ENCODE measurements around the gene ZC3H7B. TPM values are rescaled to one million over a fixed set of nuclear protein-coding genes. Genes with fewer than 3 reads are reported as not detected.

ZC3H7B gene
- total RNA-seq, 2 donors from 2014 or later, result 56.7 to 79.1 TPM

- Histone ChIP-seq H3K36me3 (no peaks in the 10 kb centered on the region), H3K27me3 (replicated peaks; ENCODE audit: insufficient read depth) (no peaks in the 10 kb centered on the region), H3K9me3 (no peaks in the 10 kb centered on the region), H3K4me1 (replicated peaks) (peaks cover 5% of the 10 kb centered on the region), H3K27ac (no peak overlapping the region), H3K4me3 (no peak overlapping the region)
- intact Hi-C loops (cut with DNase I), result no loop called here
- no peak for TF ChIP-seq POLR2AphosphoS5 (IDR thresholded peaks at IDR 0.05)
- no peak for TF ChIP-seq CTCF (IDR thresholded peaks at IDR 0.05)
- no peak for TF ChIP-seq POLR2A (IDR thresholded peaks at IDR 0.05)
- 93% methylated on average over 9 of the region's 9 CpGs for WGBS
- DNase-seq (ENCODE audit: low spot score), result no peak
These were observed 4.3 kb upstream of the ZC3H7B start for GRCh38 chr22:41296826-41297667.

DNA sequence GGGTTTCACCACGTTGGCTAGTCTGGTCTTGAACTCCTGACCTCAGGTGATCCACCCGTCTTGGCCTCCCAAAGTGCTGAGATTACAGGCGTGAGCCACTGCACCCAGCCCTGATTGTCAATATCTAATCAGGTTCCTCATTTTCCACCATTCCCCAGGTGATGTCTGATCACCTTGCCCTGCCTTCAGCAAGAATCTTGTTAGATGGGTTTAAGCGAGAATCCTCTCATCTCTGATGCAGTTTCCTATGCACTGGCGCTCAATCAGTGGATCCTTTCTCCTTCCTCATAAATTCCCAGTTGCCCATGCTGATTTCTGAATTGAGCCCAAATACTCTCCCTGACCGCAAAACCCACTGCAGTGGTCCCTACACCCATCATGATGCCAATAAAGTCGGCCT, 664 bp upstream of the ZC3H7B start:
- DNase-seq (ENCODE audit: low spot score), result no peak
- Histone ChIP-seq H3K27me3 (replicated peaks; ENCODE audit: insufficient read depth) (no peaks in the 10 kb centered on the region), H3K36me3 (no peaks in the 10 kb centered on the region), H3K27ac (peak overlapping the region; percentile 63 to 90), H3K4me3 (peak overlapping the region; percentile 89 to 95), H3K4me1 (replicated peaks) (peaks cover 5% of the 10 kb centered on the region), H3K9me3 (no peaks in the 10 kb centered on the region)
- intact Hi-C loops (cut with DNase I), result loop anchor here (5.0 to 10.0 kb wide), 2 partner anchors 67 to 224 kb away; no protein-coding TSS in a partner anchor
- TF ChIP-seq POLR2A (IDR thresholded peaks at IDR 0.05) (no peak), CTCF (IDR thresholded peaks at IDR 0.05) (no peak), POLR2AphosphoS5 (IDR thresholded peaks at IDR 0.05) (no peak)
- WGBS, result 29% methylated on average over 7 of the region's 7 CpGs

- WGBS, result under 1% methylated on average over 28 of the region's 60 CpGs
- no peaks in the 10 kb centered on the region for H3K27me3 ChIP-seq (replicated peaks; ENCODE audit: insufficient read depth)
- H3K27ac ChIP-seq, result peak overlapping the region; percentile 63 to 90
- peak overlapping the region; percentile 89 to 95 for H3K4me3 ChIP-seq
- no peak for DNase-seq (ENCODE audit: low spot score)
- intact Hi-C loops (cut with DNase I), result loop anchor here (5.0 to 10.0 kb wide), 2 partner anchors 65 to 223 kb away; no protein-coding TSS in a partner anchor
- no peaks in the 10 kb centered on the region for H3K36me3 ChIP-seq
- no peaks in the 10 kb centered on the region for H3K9me3 ChIP-seq
- H3K4me1 ChIP-seq (replicated peaks), result peaks cover 5% of the 10 kb centered on the region
- TF ChIP-seq CTCF (IDR thresholded peaks at IDR 0.05), result no peak
- TF ChIP-seq POLR2AphosphoS5 (IDR thresholded peaks at IDR 0.05), result no peak
- no peak for TF ChIP-seq POLR2A (IDR thresholded peaks at IDR 0.05)
These were observed 869 bp downstream of the ZC3H7B start for GRCh38 chr22:41302021-41302767.

- H3K4me3 ChIP-seq, result peak overlapping the region; percentile 89 to 95
- intact Hi-C loops (cut with DNase I), result loop anchor here (5.0 to 10.0 kb wide), 2 partner anchors 64 to 222 kb away; no protein-coding TSS in a partner anchor
- peak overlapping the region; percentile 63 to 90 for H3K27ac ChIP-seq
- 5% methylated on average over 5 of the region's 5 CpGs for WGBS
- no peaks in the 10 kb centered on the region for H3K36me3 ChIP-seq
- no peaks in the 10 kb centered on the region for H3K9me3 ChIP-seq
- DNase-seq (ENCODE audit: low spot score), result no peak
- peaks cover 5% of the 10 kb centered on the region for H3K4me1 ChIP-seq (replicated peaks)
- H3K27me3 ChIP-seq (replicated peaks; ENCODE audit: insufficient read depth), result no peaks in the 10 kb centered on the region
- no peak for TF ChIP-seq POLR2AphosphoS5 (IDR thresholded peaks at IDR 0.05)
- no peak for TF ChIP-seq CTCF (IDR thresholded peaks at IDR 0.05)
- no peak for TF ChIP-seq POLR2A (IDR thresholded peaks at IDR 0.05)
These were observed 1.5 kb downstream of the ZC3H7B start for GRCh38 chr22:41302811-41303210.

Data from prostate gland (tissue), 2 donors.